ENCODE data around the gene HSPA12B. TPM values are rescaled to one million over a fixed set of nuclear protein-coding genes. Genes with fewer than 3 reads are reported as not detected.

HSPA12B gene
- total and polyA plus RNA-seq, 2 of the 13 experiments (the other 11 are each of a cell fraction or from before 2014, with no cell fraction given), result 0.01 TPM; not detected in 1

- TF ChIP-seq ZNF276 (CRISPR knock-in tag; IDR thresholded peaks at IDR 0.05; ENCODE audit: low read depth), result no peak
- no peak for TF ChIP-seq ZNF331 (CRISPR knock-in tag; IDR thresholded peaks at IDR 0.05)
- TF ChIP-seq ZNF788 (CRISPR knock-in tag; IDR thresholded peaks at IDR 0.05; ENCODE audit: borderline replicate concordance), result 0 out of 2 replicates have a peak, but pooled peaks have one; percentile 48
- TF ChIP-seq, protein P1, sequence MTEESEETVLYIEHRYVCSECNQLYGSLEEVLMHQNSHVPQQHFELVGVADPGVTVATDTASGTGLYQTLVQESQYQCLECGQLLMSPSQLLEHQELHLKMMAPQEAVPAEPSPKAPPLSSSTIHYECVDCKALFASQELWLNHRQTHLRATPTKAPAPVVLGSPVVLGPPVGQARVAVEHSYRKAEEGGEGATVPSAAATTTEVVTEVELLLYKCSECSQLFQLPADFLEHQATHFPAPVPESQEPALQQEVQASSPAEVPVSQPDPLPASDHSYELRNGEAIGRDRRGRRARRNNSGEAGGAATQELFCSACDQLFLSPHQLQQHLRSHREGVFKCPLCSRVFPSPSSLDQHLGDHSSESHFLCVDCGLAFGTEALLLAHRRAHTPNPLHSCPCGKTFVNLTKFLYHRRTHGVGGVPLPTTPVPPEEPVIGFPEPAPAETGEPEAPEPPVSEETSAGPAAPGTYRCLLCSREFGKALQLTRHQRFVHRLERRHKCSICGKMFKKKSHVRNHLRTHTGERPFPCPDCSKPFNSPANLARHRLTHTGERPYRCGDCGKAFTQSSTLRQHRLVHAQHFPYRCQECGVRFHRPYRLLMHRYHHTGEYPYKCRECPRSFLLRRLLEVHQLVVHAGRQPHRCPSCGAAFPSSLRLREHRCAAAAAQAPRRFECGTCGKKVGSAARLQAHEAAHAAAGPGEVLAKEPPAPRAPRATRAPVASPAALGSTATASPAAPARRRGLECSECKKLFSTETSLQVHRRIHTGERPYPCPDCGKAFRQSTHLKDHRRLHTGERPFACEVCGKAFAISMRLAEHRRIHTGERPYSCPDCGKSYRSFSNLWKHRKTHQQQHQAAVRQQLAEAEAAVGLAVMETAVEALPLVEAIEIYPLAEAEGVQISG (CRISPR knock-in tag; IDR thresholded peaks at IDR 0.05), result peak; percentile 26; the same call in 1 of the 2 replicates
- no peak for TF ChIP-seq HOXA7 (CRISPR knock-in tag; IDR thresholded peaks at IDR 0.05)
- 0 out of 2 replicates have a peak, but pooled peaks have one; percentile 57 for TF ChIP-seq ZNF615 (CRISPR knock-in tag; IDR thresholded peaks at IDR 0.05; ENCODE audit: borderline replicate concordance)
- TF ChIP-seq ZNF646 (CRISPR knock-in tag; IDR thresholded peaks at IDR 0.05), result no peak
- TF ChIP-seq ATRX (CRISPR knock-in tag; IDR thresholded peaks at IDR 0.05; ENCODE audit: borderline replicate concordance), result no peak
- no peak for TF ChIP-seq ZIK1 (CRISPR knock-in tag; IDR thresholded peaks at IDR 0.05; ENCODE audit: borderline replicate concordance, low read depth)
- TF ChIP-seq, protein P2, sequence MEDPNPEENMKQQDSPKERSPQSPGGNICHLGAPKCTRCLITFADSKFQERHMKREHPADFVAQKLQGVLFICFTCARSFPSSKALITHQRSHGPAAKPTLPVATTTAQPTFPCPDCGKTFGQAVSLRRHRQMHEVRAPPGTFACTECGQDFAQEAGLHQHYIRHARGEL (CRISPR knock-in tag; IDR thresholded peaks at IDR 0.05), result no peak
- TF ChIP-seq ZNF468 (CRISPR knock-in tag; IDR thresholded peaks at IDR 0.05), result no peak
- no peak for TF ChIP-seq ZNF83 (CRISPR knock-in tag; IDR thresholded peaks at IDR 0.05; ENCODE audit: borderline replicate concordance)
- 0 out of 2 replicates have a peak, but pooled peaks have one; percentile 9 for TF ChIP-seq PAXIP1 (CRISPR knock-in tag; conservative IDR thresholded peaks at IDR 0.05)
- TF ChIP-seq MTA1 (CRISPR knock-in tag; IDR thresholded peaks at IDR 0.05; ENCODE audit: borderline replicate concordance), result no peak
These were observed 50.6 kb downstream of the HSPA12B start (continued) for GRCh38 chr20:3783068-3783489.

Measured in HepG2 (cell line).